Measurements from ENCODE around the gene PRIMA1. TPM values are rescaled to one million over a fixed set of nuclear protein-coding genes. Genes with fewer than 3 reads are reported as not detected.

The PRIMA1 gene
- total and polyA plus RNA-seq, 2 donors from 2014 or later: 1.0 to 1.7 TPM

DNA sequence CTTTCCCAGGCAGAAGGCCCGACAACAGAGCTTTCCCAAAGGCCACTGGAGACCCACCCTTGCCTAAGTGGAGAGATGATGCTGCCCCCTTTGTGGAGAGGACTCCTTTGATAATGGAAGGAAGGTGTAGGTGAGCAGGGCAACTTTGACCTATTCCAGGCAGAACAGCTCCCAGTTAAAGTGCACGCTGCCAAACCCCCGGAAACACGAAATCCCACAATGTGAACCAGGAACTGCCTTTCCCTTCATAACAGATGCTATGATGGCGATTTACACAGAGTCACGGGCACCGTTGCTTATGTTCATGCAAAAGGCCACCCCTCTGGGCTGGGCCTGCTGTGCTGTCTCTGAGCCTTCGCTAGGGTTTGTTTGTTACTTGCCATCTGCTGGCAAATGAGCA, 34.6 kb downstream of the PRIMA1 start:
- no peaks in the 10 kb centered on the region for H3K4me1 ChIP-seq (ENCODE audit: control insufficient read depth in 2 of 3, insufficient read depth in 2 of 3, low read depth in 1 of 3, low read length in 3 of 3)
- H3K9ac ChIP-seq (ENCODE audit: low read length in 3 of 3): no peak overlapping the region
- DNase-seq: no peak
- no peaks in the 10 kb centered on the region for H3K27me3 ChIP-seq (ENCODE audit: control insufficient read depth, insufficient read depth, low read length)
- FAIRE-seq: no peak
- no peak for TF ChIP-seq CTCF (IDR thresholded peaks at IDR 0.05; ENCODE audit: borderline replicate concordance, extremely low read depth, insufficient read depth)
- H3K4me3 ChIP-seq (ENCODE audit: low read length in 3 of 3): no peak overlapping the region
- H3K36me3 ChIP-seq (ENCODE audit: control insufficient read depth in 2 of 3, insufficient read depth in 3 of 3, low read length in 3 of 3): no peaks in the 10 kb centered on the region
- H3K27ac ChIP-seq (ENCODE audit: low read depth in 2 of 2, low read length in 2 of 2): no peak overlapping the region
- no peaks in the 10 kb centered on the region for H3K9me3 ChIP-seq (ENCODE audit: control insufficient read depth in 2 of 3, insufficient read depth in 1 of 3, low read length in 3 of 3)
- intact Hi-C loops (cut with DNase I): no loop called here

DNA sequence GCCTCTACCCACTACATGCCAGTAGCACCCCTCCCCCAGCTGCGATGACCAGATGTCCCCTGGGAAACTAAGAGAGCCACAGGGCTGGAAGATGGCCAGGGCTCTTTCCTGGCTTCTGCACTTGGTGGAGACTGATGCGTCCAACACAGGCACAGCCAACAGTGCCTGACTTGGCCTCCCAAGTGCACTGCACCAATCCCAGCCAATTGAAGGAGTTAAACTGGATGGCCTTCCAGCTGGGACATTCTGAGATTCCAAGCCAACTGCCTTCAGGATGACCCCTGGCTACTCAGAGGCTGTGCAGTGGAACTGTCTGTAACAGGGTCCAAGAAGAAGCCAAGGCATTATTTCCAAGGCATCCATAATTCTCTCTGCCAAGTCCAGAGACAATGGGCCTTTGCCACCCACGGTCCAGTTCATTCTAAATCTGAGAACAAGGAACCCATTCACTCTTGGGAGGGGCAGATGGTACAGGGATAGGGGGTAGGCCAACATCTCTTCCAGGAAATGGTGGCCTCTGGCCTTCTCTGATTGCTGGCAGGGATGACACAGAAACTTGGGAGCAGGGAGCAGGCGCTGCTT, 35.2 kb downstream of the PRIMA1 start:
- H3K9me3 ChIP-seq (ENCODE audit: control insufficient read depth in 2 of 3, insufficient read depth in 1 of 3, low read length in 3 of 3): no peaks in the 10 kb centered on the region
- no peak for TF ChIP-seq CTCF (IDR thresholded peaks at IDR 0.05; ENCODE audit: borderline replicate concordance, extremely low read depth, insufficient read depth)

GRCh38 chr14:93751946-93752655, 36.2 kb downstream of the PRIMA1 start:
- no peaks in the 10 kb centered on the region for H3K27me3 ChIP-seq (ENCODE audit: control insufficient read depth, insufficient read depth, low read length)
- FAIRE-seq (no peak), DNase-seq (peak in 4 of 5 donors; percentile 70 to 76 (median 74))
- H3K4me1 ChIP-seq (ENCODE audit: control insufficient read depth in 2 of 3, insufficient read depth in 2 of 3, low read depth in 1 of 3, low read length in 3 of 3): no peaks in the 10 kb centered on the region
- no peaks in the 10 kb centered on the region for H3K36me3 ChIP-seq (ENCODE audit: control insufficient read depth in 2 of 3, insufficient read depth in 3 of 3, low read length in 3 of 3)
- H3K9ac ChIP-seq (ENCODE audit: low read length in 3 of 3): no peak overlapping the region
- intact Hi-C loops (cut with DNase I): no loop called here
- H3K4me3 ChIP-seq (ENCODE audit: low read length in 3 of 3): no peak overlapping the region
- no peak for TF ChIP-seq CTCF (IDR thresholded peaks at IDR 0.05; ENCODE audit: borderline replicate concordance, extremely low read depth, insufficient read depth)
- H3K27ac ChIP-seq (ENCODE audit: low read depth in 2 of 2, low read length in 2 of 2): no peak overlapping the region
- H3K9me3 ChIP-seq (ENCODE audit: control insufficient read depth in 2 of 3, insufficient read depth in 1 of 3, low read length in 3 of 3): no peaks in the 10 kb centered on the region

More for the DNA sequence above, 35.2 kb downstream of the PRIMA1 start:
- no peak overlapping the region for H3K27ac ChIP-seq (ENCODE audit: low read depth in 2 of 2, low read length in 2 of 2)
- no peak overlapping the region for H3K9ac ChIP-seq (ENCODE audit: low read length in 3 of 3)
- DNase-seq (no peak), FAIRE-seq (no peak)
- H3K36me3 ChIP-seq (ENCODE audit: control insufficient read depth in 2 of 3, insufficient read depth in 3 of 3, low read length in 3 of 3): no peaks in the 10 kb centered on the region
- no peaks in the 10 kb centered on the region for H3K27me3 ChIP-seq (ENCODE audit: control insufficient read depth, insufficient read depth, low read length)
- intact Hi-C loops (cut with DNase I): no loop called here
- H3K4me1 ChIP-seq (ENCODE audit: control insufficient read depth in 2 of 3, insufficient read depth in 2 of 3, low read depth in 1 of 3, low read length in 3 of 3): no peaks in the 10 kb centered on the region
- H3K4me3 ChIP-seq (ENCODE audit: low read length in 3 of 3): no peak overlapping the region
